Lower leg skin (tissue), 3 donors: ENCODE data around the gene HDAC4.

ENCODE experiments used
- CTCF ChIP-seq, 3 donors: fragments of 450-650 bp; IDR thresholded peaks; one replicate each; pipeline ENCODE4 v1.5.1; 2016; ENCODE audit warnings: antibody characterized with exemption in 3 of 3, mild to moderate bottlenecking in 3 of 3, moderate library complexity in 2 of 3
- POLR2A ChIP-seq, 2 donors: fragments of 450-650 bp; IDR thresholded peaks; one replicate each; pipeline ENCODE4 v1.6.1; 2016 to 2017; ENCODE audit warnings: antibody characterized with exemption in 2 of 2, mild to moderate bottlenecking in 1 of 2, moderate library complexity in 1 of 2

DNA sequence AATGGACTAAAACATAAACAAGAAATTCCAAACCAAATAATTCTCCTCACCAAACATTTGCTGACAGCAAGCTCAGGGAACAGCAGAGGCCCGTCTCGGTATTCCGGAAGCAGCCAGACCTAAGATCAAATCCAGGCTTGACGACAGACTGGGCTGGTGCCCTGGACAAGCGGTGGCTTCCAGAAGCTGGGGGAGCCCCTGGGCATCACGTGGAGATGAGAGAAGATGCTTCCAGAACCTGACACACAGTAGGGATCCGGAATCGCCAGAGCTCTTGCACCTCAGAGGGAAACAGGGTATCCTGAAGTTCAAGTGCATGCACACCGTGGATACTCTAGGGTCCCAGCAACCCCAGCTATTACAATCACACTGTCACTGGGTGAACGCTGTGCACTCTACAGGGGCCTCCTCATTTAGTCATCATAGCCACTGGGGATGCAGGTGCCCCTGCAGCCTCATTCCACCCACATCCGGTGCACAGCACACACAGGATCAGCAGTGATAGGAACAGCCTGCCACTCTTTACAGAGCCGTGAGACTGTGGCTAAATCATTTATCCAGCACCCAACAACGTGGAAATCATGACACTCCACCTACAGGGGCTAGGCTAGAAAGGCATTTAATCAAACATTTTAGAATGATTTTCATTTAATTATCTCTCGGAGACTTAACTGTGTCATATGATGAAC, 102.6 kb downstream of the HDAC4 start:
- TF ChIP-seq CTCF (IDR thresholded peaks at IDR 0.05) (no peak), POLR2A (IDR thresholded peaks at IDR 0.05) (no peak)
